PC-3 (cell line): Measurements from ENCODE around the gene RNU1-3.
"Not testable (repeated sequence)": the region's sequence is repeated elsewhere in the genome, so short reads cannot be mapped to it uniquely, and the experiment has no call there.

ENCODE experiments used
- EZH2 ChIP-seq: fragments of 300-600 bp; sonication (generic); IDR thresholded peaks from one replicate; pipeline ENCODE4 v1.6.1; 2017; ENCODE audit warnings: antibody characterized with exemption, mild to moderate bottlenecking, low read length; ENCODE audit not compliant: unreplicated experiment
- EZH2phosphoT487 ChIP-seq: fragments of 300-600 bp; sonication (generic); IDR thresholded peaks from 2 replicates; pipeline ENCODE4 v1.6.1; 2018; ENCODE audit warnings: mild to moderate bottlenecking, antibody characterized with exemption, low read length, borderline replicate concordance
- TF ChIP-seq, protein P1 (sequence below): fragments of 300-600 bp; sonication (generic); conservative IDR thresholded peaks from 2 replicates; pipeline ENCODE4 v1.5.1; 2017; ENCODE audit warnings: antibody characterized with exemption, low read depth, mild to moderate bottlenecking, low read length

DNA sequence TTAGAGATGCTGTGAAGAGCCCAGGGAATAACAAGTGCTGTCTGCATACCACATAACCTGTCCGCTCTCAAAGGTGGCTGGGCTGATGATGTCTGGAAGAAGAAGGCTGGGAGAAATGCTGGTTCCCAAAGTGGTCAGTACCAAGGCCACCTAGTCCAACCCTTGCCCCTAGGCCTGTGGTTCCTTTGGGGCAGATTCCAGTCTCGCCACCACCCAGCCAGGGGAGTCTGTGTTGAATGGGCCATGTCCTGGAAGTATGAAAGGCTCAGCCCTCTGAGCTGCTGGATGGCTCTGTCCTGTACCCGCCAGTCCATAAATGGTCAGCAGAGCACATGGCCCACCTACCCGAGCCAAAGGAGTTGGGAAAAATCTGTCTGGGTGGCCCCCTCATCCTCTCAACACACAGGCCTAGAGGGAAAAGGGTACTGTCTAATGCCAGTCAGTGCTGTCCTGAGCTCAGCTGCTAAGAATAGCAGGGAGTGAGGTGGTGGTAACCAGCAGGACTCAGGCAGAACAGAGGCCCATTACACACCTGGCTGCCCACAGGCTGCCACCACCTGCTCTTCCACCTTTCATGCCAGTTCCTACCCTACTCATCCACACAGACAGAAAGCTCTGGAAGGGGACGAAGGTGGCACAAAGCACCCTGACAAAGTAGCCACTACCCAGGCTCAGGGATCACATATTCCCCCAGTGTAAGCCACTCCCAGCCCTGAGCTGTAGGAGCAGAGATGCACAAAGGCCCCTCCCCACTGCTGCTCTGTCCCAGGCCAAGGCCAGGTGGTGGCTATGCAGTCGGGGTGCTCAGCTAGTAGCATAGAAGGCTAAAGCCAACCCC lies 28.6 kb downstream of the RNU1-3 start:
- TF ChIP-seq, protein P1, sequence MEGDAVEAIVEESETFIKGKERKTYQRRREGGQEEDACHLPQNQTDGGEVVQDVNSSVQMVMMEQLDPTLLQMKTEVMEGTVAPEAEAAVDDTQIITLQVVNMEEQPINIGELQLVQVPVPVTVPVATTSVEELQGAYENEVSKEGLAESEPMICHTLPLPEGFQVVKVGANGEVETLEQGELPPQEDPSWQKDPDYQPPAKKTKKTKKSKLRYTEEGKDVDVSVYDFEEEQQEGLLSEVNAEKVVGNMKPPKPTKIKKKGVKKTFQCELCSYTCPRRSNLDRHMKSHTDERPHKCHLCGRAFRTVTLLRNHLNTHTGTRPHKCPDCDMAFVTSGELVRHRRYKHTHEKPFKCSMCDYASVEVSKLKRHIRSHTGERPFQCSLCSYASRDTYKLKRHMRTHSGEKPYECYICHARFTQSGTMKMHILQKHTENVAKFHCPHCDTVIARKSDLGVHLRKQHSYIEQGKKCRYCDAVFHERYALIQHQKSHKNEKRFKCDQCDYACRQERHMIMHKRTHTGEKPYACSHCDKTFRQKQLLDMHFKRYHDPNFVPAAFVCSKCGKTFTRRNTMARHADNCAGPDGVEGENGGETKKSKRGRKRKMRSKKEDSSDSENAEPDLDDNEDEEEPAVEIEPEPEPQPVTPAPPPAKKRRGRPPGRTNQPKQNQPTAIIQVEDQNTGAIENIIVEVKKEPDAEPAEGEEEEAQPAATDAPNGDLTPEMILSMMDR, result not testable (repeated sequence)
- TF ChIP-seq EZH2, EZH2phosphoT487: not testable (repeated sequence)
